ENCODE results near the gene TSLP.

The TSLP gene

GRCh38 chr5:111071413-111071812, at the start of gene TSLP:
TSS of gene TSLP (plus strand) at chr5:111071713. CDS start at chr5:111071891, 178 bp downstream.
- TF ChIP-seq POLR2A (IDR thresholded peaks at IDR 0.05; ENCODE audit: low read depth, low read length): no peak
- DNase-seq (ENCODE audit: insufficient read length, low spot score) (no peak), FAIRE-seq (no peak)

- no peak for TF ChIP-seq POLR2A (IDR thresholded peaks at IDR 0.05; ENCODE audit: low read depth, low read length)
- FAIRE-seq: no peak
Observed at GRCh38 chr5:111022301-111022700, 49.2 kb upstream of the TSLP start.

DNA sequence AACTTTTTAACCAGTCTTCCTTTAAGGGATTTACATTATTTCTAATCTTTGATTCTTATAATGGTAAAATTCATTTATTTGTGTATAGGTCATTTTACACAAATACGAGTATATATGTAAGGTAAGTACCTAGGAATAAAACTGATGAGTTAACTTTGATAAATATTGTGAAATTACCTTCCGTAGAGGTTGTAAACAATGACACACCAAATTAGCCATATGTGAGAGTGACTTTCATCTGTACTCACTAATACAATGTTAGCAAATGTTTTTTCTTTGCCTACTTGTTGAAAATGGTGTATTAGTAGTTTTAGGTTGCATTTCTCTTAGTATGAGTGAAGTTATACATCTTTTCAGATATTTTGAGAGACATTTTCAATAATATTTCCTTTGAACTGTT, 42.6 kb upstream of the TSLP start:
- DNase-seq (ENCODE audit: insufficient read length, low spot score) (no peak), FAIRE-seq (no peak)
- TF ChIP-seq POLR2A (IDR thresholded peaks at IDR 0.05; ENCODE audit: low read depth, low read length): no peak

More at GRCh38 chr5:111022301-111022700, 49.2 kb upstream of the TSLP start:
- no peak for DNase-seq (ENCODE audit: insufficient read length, low spot score)

GRCh38 chr5:111043712-111044506, 27.6 kb upstream of the TSLP start:
- no peak for FAIRE-seq
- DNase-seq (ENCODE audit: insufficient read length, low spot score): no peak
- TF ChIP-seq POLR2A (IDR thresholded peaks at IDR 0.05; ENCODE audit: low read depth, low read length): no peak

- FAIRE-seq (no peak), DNase-seq (ENCODE audit: insufficient read length, low spot score) (no peak)
- no peak for TF ChIP-seq POLR2A (IDR thresholded peaks at IDR 0.05; ENCODE audit: low read depth, low read length)
Observed at GRCh38 chr5:111058064-111058463, 13.4 kb upstream of the TSLP start.

DNA sequence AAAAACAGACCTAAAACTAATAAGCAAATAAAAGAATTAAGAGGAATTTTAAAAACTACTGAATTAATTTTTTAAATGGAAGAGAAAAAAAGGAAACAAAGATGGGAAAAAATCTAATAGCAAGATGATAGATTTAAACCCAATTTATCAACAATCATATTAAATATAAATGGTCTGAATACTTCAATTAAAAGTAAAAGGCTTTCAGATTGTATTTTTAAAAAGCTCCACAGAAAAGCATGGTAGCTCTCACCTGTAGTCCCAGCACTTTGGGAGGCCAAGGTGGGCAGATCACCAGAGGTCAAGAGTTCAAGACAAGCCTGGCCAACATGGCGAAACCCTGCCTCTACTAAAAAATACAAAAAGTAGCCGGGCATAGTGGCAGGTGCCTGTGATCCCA, 11.3 kb upstream of the TSLP start:
- no peak for FAIRE-seq
- no peak for DNase-seq (ENCODE audit: insufficient read length, low spot score)
- TF ChIP-seq POLR2A (IDR thresholded peaks at IDR 0.05; ENCODE audit: low read depth, low read length): no peak

DNA sequence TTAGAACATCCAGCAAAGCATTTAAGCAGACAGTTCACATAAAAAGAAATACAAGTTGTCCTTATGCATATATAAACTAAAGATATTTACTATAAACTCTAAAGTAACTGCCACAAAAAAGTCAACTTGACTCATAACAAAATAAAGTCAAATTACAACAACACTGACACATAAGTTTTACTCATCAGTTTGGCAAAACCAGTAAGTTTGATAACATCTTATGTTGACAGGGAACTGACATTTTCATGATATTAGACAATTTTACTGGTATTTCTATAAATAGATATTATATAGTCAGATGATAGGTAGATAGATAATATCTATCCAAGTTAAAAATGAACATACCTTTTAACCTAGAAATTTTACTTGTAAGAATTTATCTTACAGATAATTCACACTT, 9.9 kb upstream of the TSLP start:
- no peak for DNase-seq (ENCODE audit: insufficient read length, low spot score)
- no peak for TF ChIP-seq POLR2A (IDR thresholded peaks at IDR 0.05; ENCODE audit: low read depth, low read length)
- no peak for FAIRE-seq

- no peak for TF ChIP-seq POLR2A (IDR thresholded peaks at IDR 0.05; ENCODE audit: low read depth, low read length)
- FAIRE-seq: no peak
Observed at GRCh38 chr5:111063709-111064322, 7.7 kb upstream of the TSLP start.

DNA sequence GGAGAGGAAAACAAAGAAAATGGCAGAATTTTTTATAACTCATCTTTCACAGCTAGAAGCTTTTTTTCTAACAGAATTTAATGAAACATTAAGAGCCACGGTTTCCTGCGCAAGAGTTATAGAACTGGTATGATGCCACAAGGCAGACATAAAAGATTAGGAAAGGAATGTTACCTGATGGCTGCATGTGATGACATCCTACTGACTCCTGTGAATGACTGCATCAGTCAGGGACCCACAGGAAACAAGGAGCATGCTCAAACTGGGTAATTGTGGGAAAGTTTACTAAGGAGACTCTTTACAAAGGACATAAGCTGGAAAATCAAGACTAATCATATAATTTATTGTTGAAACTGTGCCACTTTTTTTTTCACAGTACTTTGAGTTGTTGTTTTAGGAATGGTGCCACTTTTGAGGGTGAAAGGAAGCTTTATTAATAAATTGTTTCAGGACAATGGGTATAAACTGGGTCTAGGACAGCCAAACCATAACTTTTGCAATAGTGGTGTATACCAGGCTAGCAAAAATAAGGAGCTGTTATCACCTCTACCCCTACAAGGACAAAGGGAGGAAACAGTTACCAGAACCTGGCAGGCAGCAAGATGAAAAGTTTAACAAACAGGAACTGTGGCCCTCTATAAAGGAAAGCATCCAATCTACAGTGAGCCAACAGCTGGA, 5.1 kb upstream of the TSLP start:
- DNase-seq (ENCODE audit: insufficient read length, low spot score) (no peak), FAIRE-seq (no peak)
- no peak for TF ChIP-seq POLR2A (IDR thresholded peaks at IDR 0.05; ENCODE audit: low read depth, low read length)

More at GRCh38 chr5:111063709-111064322, 7.7 kb upstream of the TSLP start:
- no peak for DNase-seq (ENCODE audit: insufficient read length, low spot score)

- FAIRE-seq (no peak), DNase-seq (ENCODE audit: insufficient read length, low spot score) (no peak)
- no peak for TF ChIP-seq POLR2A (IDR thresholded peaks at IDR 0.05; ENCODE audit: low read depth, low read length)
Observed at GRCh38 chr5:111068213-111068612, 3.3 kb upstream of the TSLP start.

DNA sequence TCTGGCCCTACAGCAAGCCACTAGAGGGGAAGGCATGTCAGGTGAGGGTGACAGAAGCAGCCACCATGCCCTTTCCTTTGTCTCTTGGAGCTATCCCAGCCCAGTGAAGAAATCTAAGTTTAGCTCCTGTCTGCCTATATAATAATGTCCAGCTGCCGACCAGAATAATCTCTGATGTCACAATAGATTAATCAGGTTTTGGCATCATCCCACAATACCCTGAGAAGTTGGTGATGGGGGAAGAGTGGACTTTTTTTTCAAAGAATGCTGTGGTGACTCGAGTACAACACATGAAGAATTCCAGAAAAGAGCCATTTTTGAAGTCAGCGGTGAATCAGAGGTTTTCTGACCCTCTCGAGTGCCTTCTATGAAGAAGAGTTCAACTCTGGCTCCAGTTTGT, 1.7 kb upstream of the TSLP start:
- TF ChIP-seq POLR2A (IDR thresholded peaks at IDR 0.05; ENCODE audit: low read depth, low read length): no peak
- DNase-seq (ENCODE audit: insufficient read length, low spot score) (no peak), FAIRE-seq (no peak)

DNA sequence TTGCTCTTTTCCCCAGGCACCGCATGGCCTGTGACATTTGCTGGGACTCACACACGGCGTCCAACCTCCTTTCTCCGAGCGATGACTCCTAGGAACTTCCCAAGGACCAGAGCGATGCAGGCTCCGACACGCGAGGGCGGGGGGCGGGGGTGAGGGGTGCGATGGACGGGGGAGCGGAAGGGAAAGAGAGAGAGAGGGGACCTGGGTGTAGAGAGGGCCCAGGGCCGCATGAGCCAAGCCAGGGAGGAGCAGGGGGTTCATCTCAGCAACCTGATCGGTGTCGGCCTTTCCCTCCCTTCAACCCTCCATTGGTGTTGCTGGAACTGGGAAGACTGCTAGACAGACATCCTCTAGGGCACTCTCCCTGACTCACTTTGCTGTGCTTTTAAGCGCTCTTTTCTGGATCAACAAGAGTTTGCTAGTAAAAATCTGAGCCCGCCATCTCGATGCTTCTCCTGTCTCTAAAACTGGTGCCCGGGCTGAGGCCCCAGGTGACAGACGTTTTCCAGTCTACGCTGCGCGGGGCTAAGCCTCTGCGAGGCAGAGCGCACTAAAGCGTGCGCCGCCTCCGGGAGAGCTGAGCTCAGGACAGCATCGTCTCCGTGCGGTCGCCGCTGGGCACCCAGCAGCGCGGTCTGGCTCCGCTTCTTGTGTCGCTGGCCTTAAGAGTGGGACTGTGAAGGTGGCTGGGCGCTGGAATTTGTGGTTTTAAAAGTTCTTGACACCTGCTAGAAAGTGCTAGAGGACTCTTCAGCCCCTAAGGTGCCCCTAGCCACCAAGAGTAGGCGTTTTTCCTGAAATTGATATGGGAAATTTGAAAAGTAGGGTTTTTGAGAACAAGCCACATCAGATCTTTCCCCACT, 1.0 kb upstream of the TSLP start:
- FAIRE-seq: no peak
- no peak for TF ChIP-seq POLR2A (IDR thresholded peaks at IDR 0.05; ENCODE audit: low read depth, low read length)
- no peak for DNase-seq (ENCODE audit: insufficient read length, low spot score)

DNA sequence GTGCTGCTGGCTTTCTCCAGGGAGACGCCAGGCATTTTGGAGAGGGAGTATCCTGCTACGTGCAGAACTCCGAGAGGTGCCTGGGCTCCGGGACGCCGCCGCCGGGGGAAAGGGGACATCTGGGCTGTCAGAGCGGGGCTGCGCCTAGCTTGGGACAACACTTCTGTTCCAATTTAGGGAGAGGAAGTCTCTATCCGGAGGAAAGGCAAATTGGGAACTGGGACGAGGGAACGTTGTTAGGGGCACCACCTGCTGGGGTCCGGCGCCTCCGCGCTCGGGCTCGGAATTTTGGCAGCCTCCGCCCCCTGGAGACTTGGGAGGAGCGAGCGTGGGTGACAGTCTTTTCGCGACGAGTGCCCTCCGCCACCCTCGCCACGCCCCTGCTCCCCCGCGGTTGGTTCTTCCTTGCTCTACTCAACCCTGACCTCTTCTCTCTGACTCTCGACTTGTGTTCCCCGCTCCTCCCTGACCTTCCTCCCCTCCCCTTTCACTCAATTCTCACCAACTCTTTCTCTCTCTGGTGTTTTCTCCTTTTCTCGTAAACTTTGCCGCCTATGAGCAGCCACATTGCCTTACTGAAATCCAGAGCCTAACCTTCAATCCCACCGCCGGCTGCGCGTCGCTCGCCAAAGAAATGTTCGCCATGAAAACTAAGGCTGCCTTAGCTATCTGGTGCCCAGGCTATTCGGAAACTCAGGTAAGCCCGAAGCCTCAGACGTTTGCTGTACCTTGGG, 1.6 kb downstream of the TSLP start:
- no peak for TF ChIP-seq POLR2A (IDR thresholded peaks at IDR 0.05; ENCODE audit: low read depth, low read length)
- DNase-seq (ENCODE audit: insufficient read length, low spot score) (no peak), FAIRE-seq (no peak)
